Esophagus muscularis mucosa (tissue), 4 donors: ENCODE results near the gene STON1. TPM values are rescaled to one million over a fixed set of nuclear protein-coding genes. Genes with fewer than 3 reads are reported as not detected.

ENCODE experiments used
- DNase-seq: peaks from one replicate; pipeline ENCODE4 v3.0.0-alpha.2; 2017; ENCODE audit errors: extremely low spot score
- H3K27ac ChIP-seq, 4 donors: fragments of 200-600 bp; sonication (generic); replicated peaks in 1 of 4; 1 replicate in 3 of 4; 2 replicates in 1 of 4; pipeline ENCODE4 v1.5.1; 2016 to 2019; ENCODE audit warnings: mild to moderate bottlenecking in 1 of 4
- H3K27me3 ChIP-seq, 4 donors: fragments of 200-600 bp; sonication (generic); one replicate each; pipeline versions ENCODE4 v1.5.1 to v1.6.0; 2016 to 2019
- H3K36me3 ChIP-seq, 4 donors: fragments of 200-600 bp; sonication (generic); one replicate each; pipeline ENCODE4 v1.5.1; 2016 to 2019
- H3K4me1 ChIP-seq, 4 donors: fragments of 200-600 bp; sonication (generic); one replicate each; pipeline ENCODE4 v1.5.1; 2016 to 2019
- H3K4me3 ChIP-seq, 4 donors: fragments of 200-600 bp; sonication (generic); 1 replicate in 2 of 4; 2 replicates in 2 of 4; pipeline ENCODE4 v1.5.1; 2016 to 2019; ENCODE audit warnings: mild to moderate bottlenecking in 4 of 4, moderate library complexity in 1 of 4
- H3K9me3 ChIP-seq, 4 donors: fragments of 200-600 bp; sonication (generic); 1 replicate in 3 of 4; 2 replicates in 1 of 4; pipeline ENCODE4 v1.5.1; 2016 to 2019
- EP300 ChIP-seq: sonication (generic); formaldehyde crosslinking; IDR thresholded peaks from one replicate; pipeline ENCODE4 v1.6.1; 2017; ENCODE audit warnings: antibody characterized with exemption
- POLR2A ChIP-seq: fragments of 450-650 bp; IDR thresholded peaks from one replicate; pipeline ENCODE4 v1.6.1; 2017; ENCODE audit warnings: antibody characterized with exemption, moderate library complexity, mild to moderate bottlenecking, low read depth
- POLR2AphosphoS5 ChIP-seq, 2 donors: sonication (generic); formaldehyde crosslinking; IDR thresholded peaks; one replicate each; pipeline ENCODE4 v1.6.1; 2017; ENCODE audit warnings: antibody characterized with exemption in 2 of 2
- WGBS: methylation state at CpG from one replicate; pipeline ENCODE4 v1.1.5; 2018; 5-methylcytosine and 5-hydroxymethylcytosine counted together
- intact Hi-C: fragments of 100-400 bp; cut with DNase I; formaldehyde crosslinking; loops from one replicate; pipeline ENCODE4 v1.15.1; 2023
- total RNA-seq, 4 donors: library from RNA; depleted of rRNA; stranded (reverse); fragments of >200 nt; gene quantifications; one replicate each; pipeline versions ENCODE4 v1.1.0 to v1.2.1, GENCODE V29; 2016
- TF ChIP-seq, protein P1 (sequence below), 3 experiments: fragments of 200-600 bp in 2 of 3; fragments of 450-650 bp in 1 of 3; sonication (generic) in 2 of 3; IDR thresholded peaks; one replicate each; pipeline ENCODE4 v1.5.1; 2017 to 2019; ENCODE audit warnings: antibody characterized with exemption in 3 of 3, mild to moderate bottlenecking in 2 of 3, moderate library complexity in 1 of 3

Gene STON1
- total RNA-seq, 4 donors from 2014 or later, result 135 to 198 (median 168) TPM

DNA sequence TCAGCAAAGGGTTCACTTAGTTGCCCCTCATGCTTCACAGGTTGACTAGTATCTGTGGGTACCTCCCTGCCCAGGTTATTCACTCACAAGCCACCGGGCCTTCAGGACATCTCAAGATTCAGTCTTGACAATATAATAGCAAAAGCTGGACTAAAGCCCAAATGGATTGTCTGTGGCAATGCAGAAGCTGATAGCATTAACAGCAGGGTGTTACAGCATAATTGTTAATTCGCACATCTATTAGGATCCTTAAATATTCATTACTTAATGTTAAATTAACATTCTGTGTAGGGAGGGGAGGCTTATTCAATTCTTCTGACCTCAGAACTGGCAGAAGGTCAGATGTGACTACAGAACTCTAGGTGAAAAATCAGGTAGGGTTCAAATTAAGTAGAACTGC lies 67.5 kb downstream of the STON1 start:
- intact Hi-C loops, result loop anchor here (5.0 kb wide), 1 partner anchor 350 kb away; no protein-coding TSS in a partner anchor
- H3K4me1 ChIP-seq, result peaks cover 0 to 55% (median 45%) of the 10 kb centered on the region in 4 donors
- H3K9me3 ChIP-seq, result no peaks in the 10 kb centered on the region
- peaks cover 14 to 60% (median 31%) of the 10 kb centered on the region in 4 donors for H3K36me3 ChIP-seq
- 67% methylated on average over 2 of the region's 2 CpGs for WGBS
- TF ChIP-seq EP300 (no peak), POLR2A (no peak), POLR2AphosphoS5 (IDR thresholded peaks at IDR 0.05) (no peak)
- TF ChIP-seq, protein P1, sequence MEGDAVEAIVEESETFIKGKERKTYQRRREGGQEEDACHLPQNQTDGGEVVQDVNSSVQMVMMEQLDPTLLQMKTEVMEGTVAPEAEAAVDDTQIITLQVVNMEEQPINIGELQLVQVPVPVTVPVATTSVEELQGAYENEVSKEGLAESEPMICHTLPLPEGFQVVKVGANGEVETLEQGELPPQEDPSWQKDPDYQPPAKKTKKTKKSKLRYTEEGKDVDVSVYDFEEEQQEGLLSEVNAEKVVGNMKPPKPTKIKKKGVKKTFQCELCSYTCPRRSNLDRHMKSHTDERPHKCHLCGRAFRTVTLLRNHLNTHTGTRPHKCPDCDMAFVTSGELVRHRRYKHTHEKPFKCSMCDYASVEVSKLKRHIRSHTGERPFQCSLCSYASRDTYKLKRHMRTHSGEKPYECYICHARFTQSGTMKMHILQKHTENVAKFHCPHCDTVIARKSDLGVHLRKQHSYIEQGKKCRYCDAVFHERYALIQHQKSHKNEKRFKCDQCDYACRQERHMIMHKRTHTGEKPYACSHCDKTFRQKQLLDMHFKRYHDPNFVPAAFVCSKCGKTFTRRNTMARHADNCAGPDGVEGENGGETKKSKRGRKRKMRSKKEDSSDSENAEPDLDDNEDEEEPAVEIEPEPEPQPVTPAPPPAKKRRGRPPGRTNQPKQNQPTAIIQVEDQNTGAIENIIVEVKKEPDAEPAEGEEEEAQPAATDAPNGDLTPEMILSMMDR (IDR thresholded peaks at IDR 0.05), result no peak
- no peak overlapping the region for H3K27ac ChIP-seq
- H3K4me3 ChIP-seq, result no peak overlapping the region
- H3K27me3 ChIP-seq, result no peaks in the 10 kb centered on the region
- DNase-seq, result no peak

DNA sequence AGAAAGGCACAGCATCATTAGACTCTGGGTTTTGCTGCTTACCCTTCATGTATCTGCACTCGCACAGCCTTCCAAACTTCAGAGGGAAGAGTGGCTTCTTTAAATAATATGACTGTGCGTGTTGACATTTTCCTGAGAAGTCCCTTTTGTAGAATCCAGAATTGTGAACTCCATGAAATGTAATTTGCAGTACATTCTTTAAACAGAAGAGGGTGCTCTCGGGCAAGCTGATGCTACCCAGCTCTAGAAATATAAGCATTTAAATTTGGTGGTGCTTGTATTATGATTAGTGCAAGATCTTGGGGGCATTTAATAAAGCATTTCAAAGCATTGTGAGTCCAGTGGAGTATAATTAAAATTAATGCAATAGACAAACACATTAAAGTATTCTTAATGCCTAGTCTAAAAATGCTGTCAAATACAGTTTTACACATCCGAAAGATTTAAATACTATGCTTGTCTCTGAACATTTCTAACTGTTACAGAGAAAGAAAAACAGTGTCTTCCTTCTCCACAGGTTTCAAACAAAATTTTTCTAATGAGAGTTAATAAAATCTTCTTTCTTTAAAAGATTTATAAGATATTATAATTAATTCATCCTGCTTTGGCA lies 70.4 kb downstream of the STON1 start:
- no peak overlapping the region for H3K4me3 ChIP-seq
- no peaks in the 10 kb centered on the region for H3K9me3 ChIP-seq
- H3K27me3 ChIP-seq, result no peaks in the 10 kb centered on the region
- H3K4me1 ChIP-seq, result peaks cover 0 to 38% (median 34%) of the 10 kb centered on the region in 4 donors
- H3K27ac ChIP-seq, result peak overlapping the region in 3 of 4 donors; percentile 5 to 30 (median 29)
- TF ChIP-seq, protein P1 (IDR thresholded peaks at IDR 0.05), result peak; percentile 56 to 77 (median 75)
- TF ChIP-seq EP300, result no peak
- WGBS, result 29% methylated on average over 4 of the region's 4 CpGs
- intact Hi-C loops, result loop anchor here (2.0 kb wide), 1 partner anchor 126 kb away; no protein-coding TSS in a partner anchor
- H3K36me3 ChIP-seq, result peaks cover 11 to 38% (median 20%) of the 10 kb centered on the region in 4 donors
- DNase-seq, result no peak

- WGBS, result 66% methylated on average over 3 of the region's 3 CpGs
- DNase-seq, result no peak
- Histone ChIP-seq H3K36me3 (peaks cover 11 to 32% (median 16%) of the 10 kb centered on the region in 4 donors), H3K27ac (peak overlapping the region in 3 of 4 donors; percentile 5 to 37 (median 29)), H3K27me3 (no peaks in the 10 kb centered on the region), H3K9me3 (no peaks in the 10 kb centered on the region), H3K4me1 (peaks cover 0 to 32% (median 29%) of the 10 kb centered on the region in 4 donors), H3K4me3 (no peak overlapping the region)
- TF ChIP-seq, protein P1 (IDR thresholded peaks at IDR 0.05), result no peak
- TF ChIP-seq POLR2AphosphoS5 (IDR thresholded peaks at IDR 0.05), result peak in 1 of 2 donors; percentile 27
- intact Hi-C loops, result loop anchor here (2.0 kb wide), 1 partner anchor 126 kb away; no protein-coding TSS in a partner anchor
Measured at GRCh38 chr2:48600917-48601316, 71.0 kb downstream of the STON1 start.

GRCh38 chr2:48601349-48601748 lies 71.4 kb downstream of the STON1 start:
- Histone ChIP-seq H3K9me3 (no peaks in the 10 kb centered on the region), H3K27ac (peak overlapping the region in 1 of 4 donors; percentile 37), H3K27me3 (no peaks in the 10 kb centered on the region), H3K4me1 (peaks cover 0 to 30% (median 28%) of the 10 kb centered on the region in 4 donors), H3K36me3 (peaks cover 11 to 29% (median 16%) of the 10 kb centered on the region in 4 donors), H3K4me3 (no peak overlapping the region)
- DNase-seq, result no peak
- intact Hi-C loops, result loop anchor here (2.0 kb wide), 1 partner anchor 125 kb away; no protein-coding TSS in a partner anchor
- 77% methylated on average over 7 of the region's 7 CpGs for WGBS
- TF ChIP-seq, protein P1 (IDR thresholded peaks at IDR 0.05), result peak; percentile 13 to 43 (median 22)
- TF ChIP-seq EP300 (no peak), POLR2AphosphoS5 (IDR thresholded peaks at IDR 0.05) (no peak), POLR2A (no peak)
